ENCODE data around the gene SNX9.

SNX9 gene

GRCh38 chr6:157877573-157878438 is 54.8 kb downstream of the SNX9 start:
- no peak for TF ChIP-seq JUND (IDR thresholded peaks at IDR 0.05; ENCODE audit: low read depth)
- no peak for DNase-seq (ENCODE audit: low read depth in 1 of 2, low spot score in 1 of 2)
- in situ Hi-C loops (cut with HindIII; ENCODE audit: low pct_unique_long_range_greater_than_20kb, low sequenced_read_pairs): no loop called here

GRCh38 chr6:157879034-157879872 is 56.2 kb downstream of the SNX9 start:
- TF ChIP-seq JUND (IDR thresholded peaks at IDR 0.05; ENCODE audit: low read depth): no peak
- DNase-seq (ENCODE audit: low read depth in 1 of 2, low spot score in 1 of 2): no peak
- in situ Hi-C loops (cut with HindIII; ENCODE audit: low pct_unique_long_range_greater_than_20kb, low sequenced_read_pairs): no loop called here

- in situ Hi-C loops (cut with HindIII; ENCODE audit: low pct_unique_long_range_greater_than_20kb, low sequenced_read_pairs): no loop called here
- no peak for DNase-seq (ENCODE audit: low read depth in 1 of 2, low spot score in 1 of 2)
- no peak for TF ChIP-seq JUND (IDR thresholded peaks at IDR 0.05; ENCODE audit: low read depth)
These were observed 56.8 kb downstream of the SNX9 start for GRCh38 chr6:157879873-157880254.

GRCh38 chr6:157880534-157880933 is 57.5 kb downstream of the SNX9 start:
- DNase-seq (ENCODE audit: low read depth in 1 of 2, low spot score in 1 of 2): no peak
- in situ Hi-C loops (cut with HindIII; ENCODE audit: low pct_unique_long_range_greater_than_20kb, low sequenced_read_pairs): no loop called here

GRCh38 chr6:157881342-157881741 is 58.3 kb downstream of the SNX9 start:
- in situ Hi-C loops (cut with HindIII; ENCODE audit: low pct_unique_long_range_greater_than_20kb, low sequenced_read_pairs): no loop called here
- no peak for TF ChIP-seq JUND (IDR thresholded peaks at IDR 0.05; ENCODE audit: low read depth)
- no peak for DNase-seq (ENCODE audit: low read depth in 1 of 2, low spot score in 1 of 2)

More at GRCh38 chr6:157880534-157880933, 57.5 kb downstream of the SNX9 start:
- no peak for TF ChIP-seq JUND (IDR thresholded peaks at IDR 0.05; ENCODE audit: low read depth)

GRCh38 chr6:157884756-157885155 is 61.7 kb downstream of the SNX9 start:
- in situ Hi-C loops (cut with HindIII; ENCODE audit: low pct_unique_long_range_greater_than_20kb, low sequenced_read_pairs): no loop called here
- no peak for TF ChIP-seq JUND (IDR thresholded peaks at IDR 0.05; ENCODE audit: low read depth)
- no peak for DNase-seq (ENCODE audit: low read depth in 1 of 2, low spot score in 1 of 2)

- DNase-seq (ENCODE audit: low read depth in 1 of 2, low spot score in 1 of 2): no peak
- in situ Hi-C loops (cut with HindIII; ENCODE audit: low pct_unique_long_range_greater_than_20kb, low sequenced_read_pairs): no loop called here
These were observed 62.3 kb downstream of the SNX9 start for GRCh38 chr6:157885211-157885788.

GRCh38 chr6:157885876-157886275 is 62.8 kb downstream of the SNX9 start:
- DNase-seq (ENCODE audit: low read depth in 1 of 2, low spot score in 1 of 2): no peak
- TF ChIP-seq JUND (IDR thresholded peaks at IDR 0.05; ENCODE audit: low read depth): no peak
- in situ Hi-C loops (cut with HindIII; ENCODE audit: low pct_unique_long_range_greater_than_20kb, low sequenced_read_pairs): no loop called here

More at GRCh38 chr6:157885211-157885788, 62.3 kb downstream of the SNX9 start:
- TF ChIP-seq JUND (IDR thresholded peaks at IDR 0.05; ENCODE audit: low read depth): no peak

- in situ Hi-C loops (cut with HindIII; ENCODE audit: low pct_unique_long_range_greater_than_20kb, low sequenced_read_pairs): no loop called here
- no peak for TF ChIP-seq JUND (IDR thresholded peaks at IDR 0.05; ENCODE audit: low read depth)
- DNase-seq (ENCODE audit: low read depth in 1 of 2, low spot score in 1 of 2): no peak
These were observed 64.8 kb downstream of the SNX9 start for GRCh38 chr6:157887892-157888291.

- in situ Hi-C loops (cut with HindIII; ENCODE audit: low pct_unique_long_range_greater_than_20kb, low sequenced_read_pairs): no loop called here
- no peak for TF ChIP-seq JUND (IDR thresholded peaks at IDR 0.05; ENCODE audit: low read depth)
- no peak for DNase-seq (ENCODE audit: low read depth in 1 of 2, low spot score in 1 of 2)
These were observed 68.7 kb downstream of the SNX9 start for GRCh38 chr6:157891544-157892362.

- DNase-seq (ENCODE audit: low read depth in 1 of 2, low spot score in 1 of 2): no peak
- in situ Hi-C loops (cut with HindIII; ENCODE audit: low pct_unique_long_range_greater_than_20kb, low sequenced_read_pairs): no loop called here
- TF ChIP-seq JUND (IDR thresholded peaks at IDR 0.05; ENCODE audit: low read depth): no peak
These were observed 69.4 kb downstream of the SNX9 start for GRCh38 chr6:157892363-157892877.

- TF ChIP-seq JUND (IDR thresholded peaks at IDR 0.05; ENCODE audit: low read depth): no peak
- in situ Hi-C loops (cut with HindIII; ENCODE audit: low pct_unique_long_range_greater_than_20kb, low sequenced_read_pairs): no loop called here
- no peak for DNase-seq (ENCODE audit: low read depth in 1 of 2, low spot score in 1 of 2)
These were observed 70.2 kb downstream of the SNX9 start for GRCh38 chr6:157893238-157893637.
